Fibroblast of lung (primary cell): ENCODE measurements around the gene RRN3.

Source experiments
- EZH2 ChIP-seq: IDR thresholded peaks from 2 replicates; pipeline ENCODE4 v1.5.1; 2012; ENCODE audit warnings: low read length, control low read depth, mild to moderate bottlenecking; ENCODE audit errors: missing control alignments
- TF ChIP-seq, protein P1 (sequence below), 2 donors: IDR thresholded peaks in 1 of 2; conservative IDR thresholded peaks in 1 of 2; 1 replicate in 1 of 2; 2 replicates in 1 of 2; pipeline ENCODE4 v1.5.1; 2011 to 2012; ENCODE audit warnings: low read length in 2 of 2, control low read depth in 1 of 2, inconsistent platforms in 1 of 2, low read depth in 1 of 2, mild to moderate bottlenecking in 1 of 2

DNA sequence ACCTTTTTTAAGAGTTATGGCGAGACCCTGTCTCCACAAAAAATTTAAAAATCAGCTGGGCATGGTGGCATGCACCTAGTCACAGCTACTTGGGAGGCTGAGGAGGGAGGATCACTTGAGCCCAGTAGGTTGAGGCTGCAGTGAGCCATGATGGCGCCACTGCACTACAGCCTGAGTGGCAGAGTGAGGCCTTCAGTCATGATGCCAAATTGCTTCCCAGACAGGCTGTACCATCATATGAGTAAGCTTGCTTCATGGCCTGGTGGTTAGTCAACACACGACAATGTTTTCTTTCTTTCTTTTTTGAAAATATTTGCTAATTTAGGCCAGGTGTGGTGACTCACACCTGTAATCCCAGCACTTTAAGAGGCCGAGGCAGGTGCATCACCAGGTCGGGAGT lies 50.7 kb downstream of the RRN3 start:
- TF ChIP-seq, protein P1, sequence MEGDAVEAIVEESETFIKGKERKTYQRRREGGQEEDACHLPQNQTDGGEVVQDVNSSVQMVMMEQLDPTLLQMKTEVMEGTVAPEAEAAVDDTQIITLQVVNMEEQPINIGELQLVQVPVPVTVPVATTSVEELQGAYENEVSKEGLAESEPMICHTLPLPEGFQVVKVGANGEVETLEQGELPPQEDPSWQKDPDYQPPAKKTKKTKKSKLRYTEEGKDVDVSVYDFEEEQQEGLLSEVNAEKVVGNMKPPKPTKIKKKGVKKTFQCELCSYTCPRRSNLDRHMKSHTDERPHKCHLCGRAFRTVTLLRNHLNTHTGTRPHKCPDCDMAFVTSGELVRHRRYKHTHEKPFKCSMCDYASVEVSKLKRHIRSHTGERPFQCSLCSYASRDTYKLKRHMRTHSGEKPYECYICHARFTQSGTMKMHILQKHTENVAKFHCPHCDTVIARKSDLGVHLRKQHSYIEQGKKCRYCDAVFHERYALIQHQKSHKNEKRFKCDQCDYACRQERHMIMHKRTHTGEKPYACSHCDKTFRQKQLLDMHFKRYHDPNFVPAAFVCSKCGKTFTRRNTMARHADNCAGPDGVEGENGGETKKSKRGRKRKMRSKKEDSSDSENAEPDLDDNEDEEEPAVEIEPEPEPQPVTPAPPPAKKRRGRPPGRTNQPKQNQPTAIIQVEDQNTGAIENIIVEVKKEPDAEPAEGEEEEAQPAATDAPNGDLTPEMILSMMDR (conservative IDR thresholded peaks at IDR 0.05 in 1 of 2, IDR thresholded peaks at IDR 0.05 in 1 of 2; ENCODE audit: low read depth in 1 of 2, low read length in 2 of 2): no peak
- no peak for TF ChIP-seq EZH2
